Measurements from ENCODE around the gene DLK1. TPM values are rescaled to one million over a fixed set of nuclear protein-coding genes. Genes with fewer than 3 reads are reported as not detected.

DLK1 gene
- total and polyA plus RNA-seq, 12 donors: 1.3 to 35.0 (median 7.3) TPM

- no peak overlapping the region for H3K27ac ChIP-seq
- DNase-seq (no peak), ATAC-seq (no peak)
- WGBS, 2 donors: 80 to 88% methylated on average over 12 of the region's 12 CpGs
- H3K4me3 ChIP-seq: no peak overlapping the region
- peaks cover 0 to 60% (median 33%) of the 10 kb centered on the region in 7 donors for H3K27me3 ChIP-seq
- intact Hi-C loops (cut with DNase I): loop anchor here in 1 of 10 donors (5.0 kb wide), 1 partner anchor 910 kb away; no protein-coding TSS in a partner anchor
- H3K4me1 ChIP-seq: no peaks in the 10 kb centered on the region
- H3K36me3 ChIP-seq: no peaks in the 10 kb centered on the region
- peaks cover 0 to 9% (median 0%) of the 10 kb centered on the region in 11 donors for H3K9me3 ChIP-seq
- TF ChIP-seq CTCF (IDR thresholded peaks at IDR 0.05): no peak
Measured at GRCh38 chr14:100717386-100717785, 9.3 kb upstream of the DLK1 start.

GRCh38 chr14:100719976-100720520 is 6.6 kb upstream of the DLK1 start:
- H3K9me3 ChIP-seq: peaks cover 0 to 9% (median 0%) of the 10 kb centered on the region in 11 donors
- DNase-seq: no peak
- 59 to 66% methylated on average over 13 of the region's 13 CpGs for WGBS, 2 donors
- peaks cover 0 to 77% (median 51%) of the 10 kb centered on the region in 7 donors for H3K27me3 ChIP-seq
- no peak overlapping the region for H3K4me3 ChIP-seq
- intact Hi-C loops (cut with DNase I): loop anchor here in 1 of 10 donors (5.0 to 10.0 kb wide), 2 partner anchors 515 to 907 kb away; no protein-coding TSS in a partner anchor
- no peak for ATAC-seq
- H3K27ac ChIP-seq: no peak overlapping the region
- TF ChIP-seq CTCF (IDR thresholded peaks at IDR 0.05): no peak
- H3K36me3 ChIP-seq: no peaks in the 10 kb centered on the region
- H3K4me1 ChIP-seq: no peaks in the 10 kb centered on the region

- intact Hi-C loops (cut with DNase I): loop anchor here in 1 of 10 donors (10.0 kb wide), 1 partner anchor 513 kb away; no protein-coding TSS in a partner anchor
- no peak overlapping the region for H3K4me3 ChIP-seq
- H3K4me1 ChIP-seq: no peaks in the 10 kb centered on the region
- DNase-seq: no peak
- peaks cover 3 to 92% (median 66%) of the 10 kb centered on the region in 7 donors for H3K27me3 ChIP-seq
- no peak for ATAC-seq
- peaks cover 0 to under 1% (median 0%) of the 10 kb centered on the region in 11 donors for H3K9me3 ChIP-seq
- H3K27ac ChIP-seq: no peak overlapping the region
- WGBS, 2 donors: 54 to 62% methylated on average over 5 of the region's 5 CpGs
- no peaks in the 10 kb centered on the region for H3K36me3 ChIP-seq
- TF ChIP-seq CTCF (IDR thresholded peaks at IDR 0.05): no peak
Measured at GRCh38 chr14:100721568-100721967, 5.1 kb upstream of the DLK1 start.

GRCh38 chr14:100722367-100722766 is 4.3 kb upstream of the DLK1 start:
- Histone ChIP-seq H3K27me3 (peaks cover 11 to 96% (median 72%) of the 10 kb centered on the region in 7 donors), H3K27ac (no peak overlapping the region)
- intact Hi-C loops (cut with DNase I): loop anchor here in 1 of 10 donors (10.0 kb wide), 1 partner anchor 512 kb away; no protein-coding TSS in a partner anchor

More at GRCh38 chr14:100722367-100722766, 4.3 kb upstream of the DLK1 start:
- H3K4me1 ChIP-seq: no peaks in the 10 kb centered on the region
- H3K9me3 ChIP-seq: no peaks in the 10 kb centered on the region
- TF ChIP-seq CTCF (IDR thresholded peaks at IDR 0.05): no peak
- H3K4me3 ChIP-seq: no peak overlapping the region
- ATAC-seq (no peak), DNase-seq (no peak)
- H3K36me3 ChIP-seq: no peaks in the 10 kb centered on the region
- 79 to 88% methylated on average over 5 of the region's 5 CpGs for WGBS, 2 donors
